Activated CD4-positive, alpha-beta memory T cell treated with anti-CD3 and anti-CD28 coated beads, Interleukin-2, amount 10 ng/mL, durations not matched to agents 7 days and 5 days (primary cell): ENCODE data around the gene ZRANB2. TPM values are rescaled to one million over a fixed set of nuclear protein-coding genes. Genes with fewer than 3 reads are reported as not detected.

Source experiments
- CTCF ChIA-PET: fragments of 350-600 bp; sonication (Branson Sonifier 250); formaldehyde crosslinking; loops from one replicate; lab custom pipeline; 2021; ENCODE audit warnings: antibody characterized with exemption, inconsistent platforms; lab: Charles Lee
- POLR2A ChIA-PET: fragments of 350-600 bp; sonication (Branson Sonifier 250); formaldehyde crosslinking; loops from one replicate; lab custom pipeline; 2021; ENCODE audit warnings: antibody characterized with exemption; lab: Charles Lee
- DNase-seq: peaks from one replicate; pipeline ENCODE4 v3.0.0-alpha.2; 2020
- H3K27ac Mint-ChIP-seq: one replicate; pipeline ENCODE4 v1.8.0; 2021; ENCODE audit warnings: mild to moderate bottlenecking, mixed read lengths
- H3K27me3 Mint-ChIP-seq: one replicate; pipeline ENCODE4 v1.8.0; 2021; ENCODE audit warnings: mixed read lengths
- H3K36me3 Mint-ChIP-seq: one replicate; pipeline ENCODE4 v1.8.0; 2021; ENCODE audit warnings: low read depth, mixed read lengths
- H3K4me1 Mint-ChIP-seq: one replicate; pipeline ENCODE4 v1.8.0; 2021; ENCODE audit warnings: mixed read lengths
- H3K4me3 Mint-ChIP-seq: one replicate; pipeline ENCODE4 v1.8.0; 2021; ENCODE audit warnings: mild to moderate bottlenecking, mixed read lengths
- H3K9me3 Mint-ChIP-seq: one replicate; pipeline ENCODE4 v1.8.0; 2021; ENCODE audit warnings: mixed read lengths
- total RNA-seq, 2 experiments: library from RNA; stranded (reverse); gene quantifications; one replicate each; pipeline ENCODE4 v1.2.3, GENCODE V29; 2021

The ZRANB2 gene
- total RNA-seq, 2 experiments from 2014 or later = 120 to 122 TPM

DNA sequence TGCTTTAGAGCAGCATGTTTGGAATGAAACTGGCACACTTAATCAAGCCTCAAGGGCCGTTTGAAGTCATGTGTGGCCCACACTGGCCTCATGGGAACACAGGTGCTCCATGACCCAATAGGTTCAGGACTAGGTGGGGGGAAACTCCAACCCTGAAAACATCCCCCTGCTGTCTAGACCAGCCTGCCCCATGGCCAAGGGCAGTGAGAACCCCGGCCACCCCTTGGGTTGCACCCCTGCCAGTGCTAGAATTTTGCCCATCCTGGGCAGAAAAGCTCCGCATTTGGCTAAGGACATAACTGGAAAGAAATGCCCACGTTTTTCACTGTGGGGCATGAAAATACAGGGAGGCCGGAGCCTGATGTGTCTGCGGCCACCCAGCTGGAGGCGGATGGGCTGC is 27.1 kb downstream of the ZRANB2 start:
- ChIA-PET POLR2A (no interaction called here), CTCF (no interaction called here)
- DNase-seq = no peak
- no peaks in the 10 kb centered on the region for H3K9me3 Mint-ChIP-seq
- peaks cover 17% of the 10 kb centered on the region for H3K36me3 Mint-ChIP-seq
- no peak overlapping the region for H3K4me3 Mint-ChIP-seq
- H3K27ac Mint-ChIP-seq = no peak overlapping the region
- H3K27me3 Mint-ChIP-seq = peaks cover 14% of the 10 kb centered on the region
- H3K4me1 Mint-ChIP-seq = peaks cover 3% of the 10 kb centered on the region

DNA sequence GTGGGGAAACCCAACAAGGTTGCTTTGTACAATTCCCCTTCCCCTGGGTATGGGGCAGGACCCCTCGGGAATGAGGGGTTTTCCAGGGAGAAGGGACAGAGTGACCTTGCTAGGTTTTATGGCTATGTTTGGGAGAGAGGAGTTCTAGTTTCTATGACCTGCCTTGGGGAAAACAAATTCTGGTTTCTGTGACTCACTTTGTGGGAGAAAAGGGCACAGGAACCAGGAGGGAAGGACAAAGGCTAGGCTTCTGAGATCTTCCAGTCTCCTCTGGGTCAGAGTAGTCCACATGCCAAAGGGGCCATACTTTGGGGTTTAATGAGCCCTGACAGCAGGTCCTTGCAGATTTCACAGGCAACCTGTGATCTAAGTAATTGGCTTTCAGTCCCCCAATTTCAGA is 27.7 kb downstream of the ZRANB2 start:
- H3K36me3 Mint-ChIP-seq = peaks cover 12% of the 10 kb centered on the region
- DNase-seq = no peak
- H3K27me3 Mint-ChIP-seq = peaks cover 21% of the 10 kb centered on the region

DNA sequence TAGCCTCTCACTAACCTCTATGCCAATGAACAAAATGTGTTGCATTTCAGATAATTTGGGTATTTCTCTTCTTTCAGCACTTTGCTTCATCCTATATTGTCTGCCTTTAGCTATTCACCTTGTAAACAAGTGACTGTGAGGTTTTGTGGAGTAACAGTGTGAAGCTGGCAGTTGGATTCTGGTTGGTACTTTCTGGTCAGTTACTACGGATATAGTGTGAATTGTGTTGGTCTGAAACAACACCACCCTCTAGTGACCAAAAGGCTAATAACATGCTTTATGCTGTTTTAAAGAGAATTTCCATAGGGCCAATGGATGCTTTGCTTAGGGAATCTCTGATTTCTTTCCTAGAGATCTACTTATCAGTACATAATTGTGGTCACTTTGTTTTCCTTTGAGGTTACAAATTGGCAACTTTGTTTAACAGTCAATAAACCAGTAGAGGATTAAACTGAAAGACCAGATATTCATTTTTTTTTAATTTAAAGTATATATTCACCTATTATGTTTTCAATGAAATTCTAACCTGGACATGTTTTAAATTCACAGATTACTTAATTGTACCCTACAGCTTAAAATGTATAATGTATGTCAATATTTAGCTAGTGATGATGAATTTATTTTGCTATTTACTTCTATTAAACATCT is 30.8 kb downstream of the ZRANB2 start:
- ChIA-PET POLR2A (no interaction called here), CTCF (interaction anchor here (0.6 to 2.4 kb wide), 7 partner anchors 8 to 672 kb away, joined by 3 to 14 read pairs (median 3); no protein-coding TSS in a partner anchor)
- Mint-ChIP-seq H3K27ac (no peak overlapping the region), H3K4me3 (no peak overlapping the region), H3K27me3 (peaks cover 45% of the 10 kb centered on the region), H3K9me3 (no peaks in the 10 kb centered on the region), H3K36me3 (no peaks in the 10 kb centered on the region), H3K4me1 (peaks cover 20% of the 10 kb centered on the region)
- DNase-seq = no peak

More for the DNA sequence above, 27.7 kb downstream of the ZRANB2 start:
- ChIA-PET POLR2A (no interaction called here), CTCF (no interaction called here)
- no peak overlapping the region for H3K4me3 Mint-ChIP-seq
- H3K4me1 Mint-ChIP-seq = peaks cover 4% of the 10 kb centered on the region
- H3K9me3 Mint-ChIP-seq = no peaks in the 10 kb centered on the region
- H3K27ac Mint-ChIP-seq = no peak overlapping the region

DNA sequence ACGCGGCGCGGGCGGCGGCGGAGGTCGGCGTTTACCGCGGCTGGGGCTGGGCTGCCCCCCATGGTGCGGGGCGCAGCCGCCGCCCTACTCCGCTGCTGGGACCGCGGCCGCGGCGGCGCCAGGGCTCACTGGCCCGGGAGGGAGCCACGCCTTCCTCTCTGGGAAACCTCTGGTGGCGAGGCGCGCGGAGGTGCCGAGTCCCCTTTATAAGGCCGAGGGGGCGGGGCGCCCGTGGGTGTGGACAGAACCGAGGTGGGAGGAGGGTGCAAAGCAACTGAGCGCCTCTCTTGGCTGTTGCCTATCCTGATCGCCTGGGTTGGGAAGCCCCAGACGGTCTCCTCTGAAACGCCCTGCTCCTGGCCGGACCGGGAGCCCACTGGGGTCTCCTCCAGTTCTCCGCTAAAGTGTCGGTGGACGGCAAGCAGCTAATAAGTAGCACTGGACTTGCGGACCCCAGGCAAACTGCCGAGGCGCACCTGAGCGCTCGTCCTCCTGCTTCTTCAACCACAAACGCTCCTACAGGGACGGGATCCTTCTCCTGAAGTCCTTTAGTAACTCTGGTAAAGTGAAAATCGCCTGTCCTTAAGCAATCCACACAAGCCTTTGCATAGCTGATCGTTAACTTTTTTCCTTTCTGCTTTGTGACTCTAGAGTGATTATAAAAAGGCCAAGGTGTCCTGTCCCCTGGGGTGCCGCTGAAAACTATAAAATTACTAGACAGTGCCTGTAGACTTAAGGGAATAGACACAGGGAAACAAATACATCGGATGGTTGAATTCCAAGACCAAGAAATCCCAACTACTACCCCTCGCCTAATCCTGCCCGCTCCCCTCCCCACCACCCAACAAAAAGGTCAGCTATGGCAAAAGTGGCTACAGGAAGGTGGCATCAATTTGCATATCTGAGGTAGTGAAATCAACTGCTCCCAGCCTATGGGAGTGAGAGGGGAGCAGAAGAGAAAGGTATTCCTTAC is 32.9 kb downstream of the ZRANB2 start, which contains the start of gene PTGER3:
Gene PTGER3 (minus strand): TSS at position 182 of the 973 bp plus-strand sequence. CDS start 239 bp downstream, outside the sequence.
- ChIA-PET CTCF (no interaction called here), POLR2A (no interaction called here)
- H3K4me3 Mint-ChIP-seq = peak within 1 kb of the TSS; percentile 65
- H3K9me3 Mint-ChIP-seq = no peaks in the 10 kb centered on the region
- H3K4me1 Mint-ChIP-seq = peaks cover 20% of the 10 kb centered on the region
- peaks cover 50% of the 10 kb centered on the region for H3K27me3 Mint-ChIP-seq
- no peaks in the 10 kb centered on the region for H3K36me3 Mint-ChIP-seq
- H3K27ac Mint-ChIP-seq = no peak within 1 kb of the TSS
- peak; percentile 51 for DNase-seq

DNA sequence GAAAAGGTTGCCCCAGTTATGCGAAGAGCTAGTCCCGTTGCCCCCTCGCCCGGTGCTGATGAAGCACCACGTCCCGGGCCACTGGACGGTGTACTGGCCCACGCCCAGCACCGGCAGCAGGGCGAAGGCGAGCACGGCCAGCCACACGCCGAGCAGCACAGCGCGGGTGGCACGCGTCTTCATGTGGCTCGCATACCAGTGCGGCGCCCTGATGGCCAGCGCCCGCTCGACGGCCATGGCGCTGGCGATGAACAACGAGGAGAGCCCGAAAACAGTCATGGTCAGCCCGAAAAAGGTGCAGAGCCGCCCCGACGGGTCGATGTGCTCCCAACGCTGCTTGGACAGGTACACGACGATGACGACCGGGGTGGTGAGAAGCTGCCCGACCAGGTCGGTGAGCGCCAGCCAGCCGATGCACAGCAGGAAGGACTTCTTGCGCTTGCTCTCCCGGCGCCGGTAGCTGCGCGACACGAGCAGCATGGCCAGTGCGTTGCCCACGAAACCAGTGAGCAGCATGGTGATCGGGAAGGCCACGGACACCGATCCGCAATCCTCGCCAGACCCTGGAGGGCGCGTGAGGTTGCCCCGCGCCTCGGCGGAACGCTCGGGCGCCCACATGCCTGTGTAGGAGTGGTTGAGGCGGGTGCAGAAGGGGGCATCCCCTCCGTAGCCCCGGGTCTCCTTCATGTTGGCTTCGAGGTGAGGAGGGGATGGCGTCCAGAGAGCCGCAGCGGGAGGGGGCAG is 33.8 kb downstream of the ZRANB2 start:
- DNase-seq = peak; percentile 30
- H3K27me3 Mint-ChIP-seq = peaks cover 50% of the 10 kb centered on the region
- H3K4me1 Mint-ChIP-seq = peaks cover 20% of the 10 kb centered on the region
- ChIA-PET POLR2A (no interaction called here), CTCF (no interaction called here)
- no peaks in the 10 kb centered on the region for H3K9me3 Mint-ChIP-seq
- no peak overlapping the region for H3K27ac Mint-ChIP-seq
- H3K4me3 Mint-ChIP-seq = peak overlapping the region; percentile 65
- no peaks in the 10 kb centered on the region for H3K36me3 Mint-ChIP-seq

DNA sequence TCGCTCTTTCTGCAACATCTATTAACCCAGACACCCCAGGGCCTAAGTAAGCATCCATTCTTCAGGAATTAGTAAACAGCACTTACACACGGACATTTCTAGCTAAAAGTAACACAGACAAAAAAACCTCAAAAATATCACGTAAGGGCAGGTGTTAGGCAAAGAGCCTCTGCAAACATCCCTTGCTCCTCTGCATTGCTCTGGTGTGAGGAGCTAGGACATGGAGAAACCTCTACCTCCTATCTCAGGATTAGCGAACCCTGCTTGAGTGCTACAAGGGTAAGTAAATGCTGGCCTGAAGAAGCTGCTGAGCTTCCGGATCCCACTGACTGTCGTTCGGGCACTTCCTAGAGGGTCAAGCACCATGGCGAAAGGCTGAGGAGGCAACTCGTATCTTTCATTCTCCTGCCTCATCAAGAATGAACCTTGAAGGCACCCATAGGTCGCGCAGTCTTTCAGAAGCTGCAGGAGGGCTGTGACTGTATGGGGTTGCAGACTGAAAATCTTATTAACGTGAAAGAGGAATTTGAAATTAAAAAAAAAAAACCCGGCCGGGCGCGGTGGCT is 35.3 kb downstream of the ZRANB2 start:
- no peak for DNase-seq
- Mint-ChIP-seq H3K9me3 (no peaks in the 10 kb centered on the region), H3K27ac (no peak overlapping the region), H3K36me3 (no peaks in the 10 kb centered on the region), H3K27me3 (peaks cover 52% of the 10 kb centered on the region), H3K4me1 (peaks cover 20% of the 10 kb centered on the region), H3K4me3 (no peak overlapping the region)
- ChIA-PET POLR2A (no interaction called here), CTCF (interaction anchor here (0.7 kb wide), 1 partner anchor 11 kb away, joined by 5 read pairs; no protein-coding TSS in a partner anchor)

DNA sequence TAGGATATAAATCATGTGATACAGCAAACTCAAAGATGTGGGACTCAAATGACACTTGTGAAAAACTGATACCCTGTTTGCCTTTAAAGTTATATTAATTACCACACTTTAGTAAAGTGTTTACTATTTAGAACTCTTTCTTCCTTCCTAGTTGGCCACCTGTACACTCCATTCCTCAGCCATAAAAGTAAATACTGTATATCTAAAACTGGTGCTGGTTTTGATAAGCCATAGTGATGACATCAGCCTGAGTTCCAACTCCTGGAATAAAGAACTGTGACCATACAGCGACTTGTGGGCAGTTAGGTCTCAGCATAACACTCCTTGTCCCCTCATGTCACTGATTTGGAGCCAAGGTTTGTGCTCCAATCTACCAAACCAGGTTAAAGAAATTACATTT is 36.0 kb downstream of the ZRANB2 start:
- POLR2A ChIA-PET = no interaction called here
- H3K27ac Mint-ChIP-seq = no peak overlapping the region
- no peak for DNase-seq
- H3K4me1 Mint-ChIP-seq = peaks cover 18% of the 10 kb centered on the region
- H3K27me3 Mint-ChIP-seq = peaks cover 52% of the 10 kb centered on the region
- no peaks in the 10 kb centered on the region for H3K36me3 Mint-ChIP-seq
- no peak overlapping the region for H3K4me3 Mint-ChIP-seq
- CTCF ChIA-PET = no interaction called here
- no peaks in the 10 kb centered on the region for H3K9me3 Mint-ChIP-seq

DNA sequence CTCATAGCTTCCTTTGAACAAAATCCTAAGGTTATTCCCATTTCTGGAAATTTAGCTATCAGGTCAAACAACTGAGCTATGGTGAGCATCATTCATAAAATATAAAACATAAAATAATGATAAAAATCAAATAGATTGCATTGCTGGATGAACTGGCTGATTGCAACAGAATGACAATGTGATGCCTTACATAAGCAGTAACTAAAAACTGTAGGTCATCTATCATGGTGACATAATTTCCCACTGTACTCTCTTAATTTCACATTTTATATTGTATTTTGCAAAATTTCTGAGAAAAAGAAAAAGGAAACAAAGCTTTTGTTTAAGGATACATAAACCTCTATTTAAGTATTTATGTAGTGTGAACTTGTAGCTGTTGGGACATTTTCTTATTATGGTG is 37.8 kb downstream of the ZRANB2 start:
- no peak for DNase-seq
- peaks cover 15% of the 10 kb centered on the region for H3K4me1 Mint-ChIP-seq
- no peak overlapping the region for H3K27ac Mint-ChIP-seq
- POLR2A ChIA-PET = no interaction called here
- no peak overlapping the region for H3K4me3 Mint-ChIP-seq
- CTCF ChIA-PET = interaction anchor here (0.9 kb wide), 1 partner anchor 9 kb away, joined by 3 read pairs; no protein-coding TSS in a partner anchor
- no peaks in the 10 kb centered on the region for H3K36me3 Mint-ChIP-seq
- no peaks in the 10 kb centered on the region for H3K9me3 Mint-ChIP-seq
- peaks cover 48% of the 10 kb centered on the region for H3K27me3 Mint-ChIP-seq

DNA sequence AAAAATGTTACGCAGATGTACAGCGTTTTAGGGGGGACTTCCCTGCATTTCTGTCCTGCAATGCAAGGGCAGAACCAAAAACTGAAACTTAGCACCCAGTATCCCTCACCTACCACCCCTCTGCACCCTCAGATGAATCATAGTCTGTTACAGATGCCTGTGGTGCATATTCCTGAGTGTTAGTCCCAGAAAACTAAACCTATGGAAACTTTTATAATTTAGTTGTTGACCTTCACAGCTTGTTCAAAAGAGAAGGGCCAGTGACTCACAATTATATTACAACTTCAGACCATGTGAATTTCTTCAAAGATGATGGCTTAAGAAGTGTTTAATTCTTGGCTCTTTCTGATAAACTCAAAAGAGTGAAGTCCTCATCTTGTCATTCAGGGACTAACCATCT is 39.0 kb downstream of the ZRANB2 start:
- ChIA-PET CTCF (interaction anchor here (0.6 kb wide), 1 partner anchor 8 kb away, joined by 3 read pairs; no protein-coding TSS in a partner anchor), POLR2A (no interaction called here)
- H3K36me3 Mint-ChIP-seq = no peaks in the 10 kb centered on the region
- no peak for DNase-seq
- H3K4me1 Mint-ChIP-seq = peaks cover 10% of the 10 kb centered on the region
- H3K9me3 Mint-ChIP-seq = no peaks in the 10 kb centered on the region
- no peak overlapping the region for H3K27ac Mint-ChIP-seq
- H3K27me3 Mint-ChIP-seq = peaks cover 37% of the 10 kb centered on the region
- H3K4me3 Mint-ChIP-seq = no peak overlapping the region

DNA sequence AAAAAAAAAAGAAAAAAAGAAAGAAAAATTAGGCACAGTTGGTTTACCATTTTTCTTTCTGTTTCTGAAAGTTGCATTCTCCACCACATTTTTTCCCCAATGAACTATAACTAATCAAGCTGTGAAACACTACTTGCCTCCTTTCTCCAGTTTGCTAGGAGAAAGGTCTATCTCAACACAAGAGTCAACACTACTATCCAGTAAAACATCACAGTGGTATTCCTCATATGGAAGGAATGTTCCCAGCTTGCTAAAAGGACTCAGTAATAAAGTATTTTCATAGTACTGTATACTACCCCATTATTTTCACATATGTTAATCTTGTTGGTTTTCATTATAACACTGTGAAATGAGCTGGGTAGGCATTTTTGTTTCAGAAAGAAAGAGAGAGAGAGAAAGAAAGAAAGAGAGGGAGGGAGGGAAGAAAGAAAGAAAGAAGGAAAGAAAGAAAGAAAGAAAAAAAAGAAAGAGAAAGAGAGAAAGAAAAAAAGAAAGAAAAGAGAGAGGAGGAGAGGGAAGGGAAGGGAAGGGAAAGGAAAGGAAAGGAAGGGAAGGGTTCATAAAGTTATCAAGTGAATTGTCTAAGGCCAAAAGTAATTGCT is 41.1 kb downstream of the ZRANB2 start:
- ChIA-PET CTCF (no interaction called here), POLR2A (no interaction called here)
- Mint-ChIP-seq H3K9me3 (no peaks in the 10 kb centered on the region), H3K27me3 (peaks cover 29% of the 10 kb centered on the region), H3K36me3 (no peaks in the 10 kb centered on the region), H3K4me1 (peaks cover 4% of the 10 kb centered on the region), H3K4me3 (no peak overlapping the region), H3K27ac (no peak overlapping the region)
- no peak for DNase-seq

DNA sequence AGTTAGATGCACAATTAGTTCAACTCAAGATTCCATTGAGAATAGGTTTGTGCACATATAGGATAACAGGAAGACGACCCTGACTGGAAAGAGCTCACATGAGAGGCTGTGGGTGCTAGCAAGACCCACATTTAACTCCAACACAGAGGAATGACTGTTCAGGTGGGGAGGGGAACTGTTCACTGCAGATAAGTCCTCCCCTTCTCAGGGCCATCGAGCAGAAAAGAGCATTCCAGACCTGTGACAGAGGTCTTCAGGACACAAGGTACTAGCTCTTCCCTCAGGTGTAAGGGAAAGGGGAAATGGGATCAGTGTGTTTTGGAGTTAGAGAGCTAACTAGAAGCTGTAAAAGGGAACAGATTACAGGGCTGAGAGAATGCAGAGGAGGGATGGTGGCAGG is 41.9 kb downstream of the ZRANB2 start:
- ChIA-PET CTCF (no interaction called here), POLR2A (no interaction called here)
- Mint-ChIP-seq H3K36me3 (no peaks in the 10 kb centered on the region), H3K4me1 (peaks cover 4% of the 10 kb centered on the region), H3K9me3 (no peaks in the 10 kb centered on the region), H3K27me3 (peaks cover 27% of the 10 kb centered on the region), H3K27ac (no peak overlapping the region), H3K4me3 (no peak overlapping the region)
- DNase-seq = no peak
